ENCODE measurements around the gene MAF.

The MAF gene

DNA sequence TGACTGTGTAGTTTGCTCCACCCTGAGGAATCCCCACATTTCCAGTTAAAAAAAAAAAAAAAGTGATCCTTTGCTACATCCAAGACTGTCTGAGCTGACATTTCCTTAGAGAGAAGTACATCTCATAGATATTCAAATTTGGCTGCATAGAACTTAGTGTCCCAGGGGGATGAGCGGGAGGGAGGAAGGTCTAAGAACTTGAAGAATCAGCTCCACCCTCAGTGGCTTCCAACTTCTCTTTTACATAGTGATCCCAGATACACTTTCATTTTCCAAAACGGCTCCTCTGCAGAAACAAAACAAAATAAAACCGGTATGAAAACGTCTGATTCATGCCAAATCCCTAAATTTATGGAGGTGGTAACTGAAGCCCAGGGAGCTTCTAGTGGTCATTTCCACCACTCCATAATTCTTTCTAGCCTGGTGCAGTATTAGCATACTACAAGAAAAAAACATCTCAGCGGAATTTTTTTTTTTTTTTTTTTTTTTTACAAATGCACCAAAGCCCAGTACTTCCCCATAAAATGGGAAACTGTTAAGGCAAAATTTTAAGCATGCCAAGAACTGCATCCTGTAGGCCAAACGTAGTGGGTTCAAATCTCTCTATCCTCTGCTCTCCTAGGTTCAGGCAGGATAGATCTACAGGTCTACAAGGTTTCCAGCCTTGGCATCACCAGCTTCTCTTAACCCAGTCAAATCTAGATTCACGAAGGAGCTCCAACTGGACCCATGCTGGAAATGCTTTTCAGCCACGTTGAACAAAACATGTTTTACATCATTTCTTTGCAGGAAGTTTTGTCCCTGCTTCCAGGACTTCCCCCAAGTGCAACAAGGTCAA lies 29.3 kb downstream of the MAF start:
- peak; percentile 1 for DNase-seq (ENCODE audit: low read depth in 2 of 2)
- TF ChIP-seq, protein P1, sequence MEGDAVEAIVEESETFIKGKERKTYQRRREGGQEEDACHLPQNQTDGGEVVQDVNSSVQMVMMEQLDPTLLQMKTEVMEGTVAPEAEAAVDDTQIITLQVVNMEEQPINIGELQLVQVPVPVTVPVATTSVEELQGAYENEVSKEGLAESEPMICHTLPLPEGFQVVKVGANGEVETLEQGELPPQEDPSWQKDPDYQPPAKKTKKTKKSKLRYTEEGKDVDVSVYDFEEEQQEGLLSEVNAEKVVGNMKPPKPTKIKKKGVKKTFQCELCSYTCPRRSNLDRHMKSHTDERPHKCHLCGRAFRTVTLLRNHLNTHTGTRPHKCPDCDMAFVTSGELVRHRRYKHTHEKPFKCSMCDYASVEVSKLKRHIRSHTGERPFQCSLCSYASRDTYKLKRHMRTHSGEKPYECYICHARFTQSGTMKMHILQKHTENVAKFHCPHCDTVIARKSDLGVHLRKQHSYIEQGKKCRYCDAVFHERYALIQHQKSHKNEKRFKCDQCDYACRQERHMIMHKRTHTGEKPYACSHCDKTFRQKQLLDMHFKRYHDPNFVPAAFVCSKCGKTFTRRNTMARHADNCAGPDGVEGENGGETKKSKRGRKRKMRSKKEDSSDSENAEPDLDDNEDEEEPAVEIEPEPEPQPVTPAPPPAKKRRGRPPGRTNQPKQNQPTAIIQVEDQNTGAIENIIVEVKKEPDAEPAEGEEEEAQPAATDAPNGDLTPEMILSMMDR (IDR thresholded peaks at IDR 0.05; ENCODE audit: low read depth, low read length): no peak
- H3K4me3 ChIP-seq (replicated peaks in 1 of 2; ENCODE audit: low read depth in 2 of 2, low read length in 2 of 2): no peak overlapping the region

- no peak for DNase-seq (ENCODE audit: low read depth in 2 of 2)
- TF ChIP-seq, protein P1 (IDR thresholded peaks at IDR 0.05; ENCODE audit: low read depth, low read length): no peak
These were observed 35.8 kb downstream of the MAF start for GRCh38 chr16:79564671-79565107.

DNA sequence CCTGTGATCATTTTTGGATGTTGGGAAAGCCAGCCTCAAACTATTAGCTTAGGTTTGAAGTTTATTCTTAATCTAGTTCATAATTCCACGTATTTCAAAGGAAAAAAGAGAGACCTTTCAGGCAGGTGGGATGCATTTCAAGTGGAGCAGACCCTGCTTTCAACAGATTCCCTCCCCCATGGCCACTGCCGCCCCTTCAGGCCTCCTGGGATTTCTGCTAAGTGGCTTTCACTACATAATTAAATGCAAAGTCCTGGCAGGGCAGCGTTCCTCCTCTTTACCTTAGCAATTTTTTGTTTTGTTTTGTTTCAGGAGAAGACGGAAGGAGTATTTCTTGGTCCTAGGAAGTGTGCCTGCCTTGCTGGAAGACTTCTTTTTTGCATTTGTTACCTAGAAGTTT lies 36.6 kb downstream of the MAF start:
- no peak for DNase-seq (ENCODE audit: low read depth in 2 of 2)
- no peak overlapping the region for H3K4me3 ChIP-seq (replicated peaks in 1 of 2; ENCODE audit: low read depth in 2 of 2, low read length in 2 of 2)

More at GRCh38 chr16:79564671-79565107, 35.8 kb downstream of the MAF start:
- no peak overlapping the region for H3K4me3 ChIP-seq (replicated peaks in 1 of 2; ENCODE audit: low read depth in 2 of 2, low read length in 2 of 2)

GRCh38 chr16:79562166-79562823 lies 38.2 kb downstream of the MAF start:
- no peak overlapping the region for H3K4me3 ChIP-seq (replicated peaks in 1 of 2; ENCODE audit: low read depth in 2 of 2, low read length in 2 of 2)
- DNase-seq (ENCODE audit: low read depth in 2 of 2): no peak
- TF ChIP-seq, protein P1 (IDR thresholded peaks at IDR 0.05; ENCODE audit: low read depth, low read length): no peak

More for the DNA sequence above, 36.6 kb downstream of the MAF start:
- TF ChIP-seq, protein P1 (IDR thresholded peaks at IDR 0.05; ENCODE audit: low read depth, low read length): no peak

DNA sequence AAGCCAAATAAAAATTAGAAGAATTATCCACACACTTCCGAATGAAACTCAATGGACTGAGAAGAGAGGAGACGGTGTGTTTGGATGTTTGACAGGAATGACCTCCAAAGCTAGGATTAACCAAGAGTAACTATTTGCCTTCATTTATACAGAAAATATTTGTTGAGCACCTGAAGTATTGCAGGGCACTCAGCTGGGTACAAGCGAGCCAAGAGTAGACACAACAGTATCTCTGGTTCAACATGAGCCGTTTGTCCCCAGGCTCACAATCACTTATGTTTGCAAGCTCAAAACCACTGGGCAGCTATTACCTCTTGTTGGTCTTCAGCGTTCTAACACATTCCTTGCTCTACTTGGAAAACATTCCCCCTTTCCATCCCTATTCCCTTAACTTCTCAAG lies 38.8 kb downstream of the MAF start:
- no peak overlapping the region for H3K4me3 ChIP-seq (replicated peaks in 1 of 2; ENCODE audit: low read depth in 2 of 2, low read length in 2 of 2)
- TF ChIP-seq, protein P1 (IDR thresholded peaks at IDR 0.05; ENCODE audit: low read depth, low read length): no peak
- DNase-seq (ENCODE audit: low read depth in 2 of 2): no peak

GRCh38 chr16:79560923-79561322 lies 39.6 kb downstream of the MAF start:
- H3K4me3 ChIP-seq (replicated peaks in 1 of 2; ENCODE audit: low read depth in 2 of 2, low read length in 2 of 2): no peak overlapping the region
- DNase-seq (ENCODE audit: low read depth in 2 of 2): no peak
- TF ChIP-seq, protein P1 (IDR thresholded peaks at IDR 0.05; ENCODE audit: low read depth, low read length): no peak

All from cardiac fibroblast (primary cell).